ENCODE measurements around the gene GREB1.

- TF ChIP-seq CTCF (CRISPR knock-in tag; IDR thresholded peaks at IDR 0.05) (no peak), BRD4 (CRISPR knock-in tag; IDR thresholded peaks at IDR 0.05) (no peak), TCF7 (IDR thresholded peaks at IDR 0.05; ENCODE audit: low read depth) (no peak), TCF7L2 (IDR thresholded peaks at IDR 0.05; ENCODE audit: low read depth, low read length) (no peak), ZNF660 (CRISPR knock-in tag; IDR thresholded peaks at IDR 0.05; ENCODE audit: borderline replicate concordance, low read depth) (no peak), SNRNP70 (IDR thresholded peaks at IDR 0.05; ENCODE audit: low read depth, low read length) (no peak)
Observed at GRCh38 chr2:11534071-11534745, 363 bp downstream of the GREB1 start.

All from HepG2 (cell line).